Epithelial cell of prostate (primary cell): ENCODE measurements around the gene MAP2K5.

Source experiments
- DNase-seq: peaks from one replicate; pipeline ENCODE4 v3.0.0-alpha.2; 2011; ENCODE audit warnings: low read depth, low spot score
- H3K27ac ChIP-seq: fragments of 450-650 bp; 2 replicates; pipeline ENCODE4 v1.5.1; 2017; ENCODE audit warnings: mild to moderate bottlenecking

MAP2K5 gene

GRCh38 chr15:67556976-67557570 lies 14.6 kb downstream of the MAP2K5 start:
- no peak for DNase-seq
- H3K27ac ChIP-seq: no peak overlapping the region

DNA sequence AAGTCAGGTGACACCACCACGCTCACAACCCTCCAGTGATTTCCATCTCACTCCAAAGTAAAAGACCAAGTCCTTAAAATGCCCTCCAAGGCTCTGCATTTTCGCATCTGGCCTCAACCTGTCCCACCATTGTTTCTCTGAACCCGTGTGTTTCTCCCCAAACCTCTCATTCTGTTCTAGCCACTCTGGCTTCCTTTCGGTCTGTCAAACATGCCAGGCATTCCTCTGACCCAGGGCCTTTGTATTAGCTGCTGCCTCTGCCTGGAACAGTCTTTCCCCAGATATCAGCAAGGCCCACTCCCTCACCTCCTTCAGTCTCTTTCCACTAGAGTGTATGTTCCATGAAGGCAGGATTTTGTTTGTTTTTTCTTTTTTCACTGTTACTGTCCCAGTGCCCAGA lies 16.0 kb downstream of the MAP2K5 start:
- H3K27ac ChIP-seq: no peak overlapping the region
- DNase-seq: no peak

- H3K27ac ChIP-seq: no peak overlapping the region
- no peak for DNase-seq
These were observed 16.7 kb downstream of the MAP2K5 start for GRCh38 chr15:67559158-67559557.

DNA sequence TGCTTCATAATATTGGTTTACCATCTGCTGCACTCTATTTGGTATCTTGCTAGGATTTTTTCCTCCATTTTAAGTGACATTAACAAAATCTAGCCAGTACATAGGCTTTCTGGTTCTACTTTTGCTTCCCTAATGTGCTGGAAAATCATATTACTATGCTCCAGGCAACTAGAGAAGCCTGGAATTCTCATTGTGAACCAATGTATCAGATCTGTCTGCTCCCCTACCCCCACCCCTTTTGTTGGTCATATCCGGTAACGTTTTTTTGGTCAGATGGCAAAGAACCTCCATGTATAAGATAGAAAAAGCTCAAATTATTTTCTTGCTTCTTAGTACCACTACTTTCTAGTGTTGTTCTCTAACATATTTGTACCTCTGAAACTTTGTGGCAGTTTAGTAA lies 17.1 kb downstream of the MAP2K5 start:
- no peak overlapping the region for H3K27ac ChIP-seq
- no peak for DNase-seq

DNA sequence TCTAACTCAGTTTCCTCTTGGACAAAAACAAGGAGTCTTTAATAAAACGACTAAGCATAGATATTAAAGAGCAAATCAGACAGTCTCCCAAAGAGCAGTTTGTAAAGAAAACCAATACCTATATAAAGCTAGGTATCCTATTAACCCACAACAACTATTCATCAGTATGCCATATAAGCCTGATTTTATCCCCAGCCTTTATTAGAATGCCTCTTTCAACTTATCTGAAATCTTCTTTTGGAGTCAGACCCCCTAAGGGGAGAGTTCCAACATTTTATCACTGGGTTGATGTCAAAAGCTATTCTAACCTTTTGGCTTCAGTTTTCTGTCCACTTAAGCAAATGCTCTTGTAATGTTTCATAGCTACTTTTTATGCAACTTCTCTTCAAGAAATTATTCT lies 17.8 kb downstream of the MAP2K5 start:
- no peak overlapping the region for H3K27ac ChIP-seq
- DNase-seq: no peak

GRCh38 chr15:67563092-67563491 lies 20.6 kb downstream of the MAP2K5 start:
- DNase-seq: no peak
- no peak overlapping the region for H3K27ac ChIP-seq

- no peak for DNase-seq
- H3K27ac ChIP-seq: no peak overlapping the region
These were observed 21.8 kb downstream of the MAP2K5 start for GRCh38 chr15:67564021-67564967.

GRCh38 chr15:67564968-67565345 lies 22.5 kb downstream of the MAP2K5 start:
- no peak for DNase-seq
- H3K27ac ChIP-seq: no peak overlapping the region

- DNase-seq: no peak
- no peak overlapping the region for H3K27ac ChIP-seq
These were observed 27.2 kb downstream of the MAP2K5 start for GRCh38 chr15:67569668-67570067.

DNA sequence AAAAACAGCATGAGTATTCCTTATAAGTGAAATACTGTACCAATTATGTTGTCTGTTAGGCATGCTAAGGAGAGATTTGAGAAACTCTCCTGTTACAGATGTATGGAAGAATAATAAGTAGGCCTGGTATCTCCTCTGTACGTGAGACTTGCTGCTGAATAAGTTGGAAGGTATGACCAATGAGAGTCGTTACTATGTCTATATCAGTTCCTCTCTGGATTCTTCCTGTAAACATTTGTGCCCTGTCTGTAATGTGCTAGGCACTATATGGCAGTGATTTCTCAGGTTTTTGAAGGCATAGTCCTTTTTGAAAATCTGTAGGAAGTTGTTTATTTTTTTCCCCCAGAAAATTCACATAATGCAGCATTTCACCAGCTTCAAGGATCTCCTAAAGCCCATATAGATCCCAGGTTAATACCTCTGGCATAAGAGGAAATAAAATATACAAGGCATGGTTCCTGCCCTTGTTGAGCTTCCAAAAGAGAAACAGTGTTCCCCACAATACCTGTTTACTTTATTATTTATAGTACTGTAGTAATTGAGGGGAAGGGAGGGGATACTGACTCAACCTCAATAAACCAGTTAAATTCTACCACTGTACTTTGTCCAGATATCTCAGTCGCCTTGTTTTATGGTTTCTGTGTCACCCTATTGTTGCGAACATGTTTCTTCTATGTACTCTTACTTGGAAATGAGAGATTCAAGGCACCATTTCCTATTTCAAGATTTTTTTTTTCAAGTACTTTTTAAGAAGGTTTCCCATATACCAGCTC lies 28.6 kb downstream of the MAP2K5 start:
- no peak for DNase-seq
- no peak overlapping the region for H3K27ac ChIP-seq

GRCh38 chr15:67571648-67572415 lies 29.3 kb downstream of the MAP2K5 start:
- H3K27ac ChIP-seq: no peak overlapping the region
- DNase-seq: no peak

GRCh38 chr15:67573194-67573593 lies 30.7 kb downstream of the MAP2K5 start:
- no peak for DNase-seq

GRCh38 chr15:67575039-67575502 lies 32.6 kb downstream of the MAP2K5 start:
- no peak overlapping the region for H3K27ac ChIP-seq
- no peak for DNase-seq

More at GRCh38 chr15:67573194-67573593, 30.7 kb downstream of the MAP2K5 start:
- H3K27ac ChIP-seq: no peak overlapping the region

DNA sequence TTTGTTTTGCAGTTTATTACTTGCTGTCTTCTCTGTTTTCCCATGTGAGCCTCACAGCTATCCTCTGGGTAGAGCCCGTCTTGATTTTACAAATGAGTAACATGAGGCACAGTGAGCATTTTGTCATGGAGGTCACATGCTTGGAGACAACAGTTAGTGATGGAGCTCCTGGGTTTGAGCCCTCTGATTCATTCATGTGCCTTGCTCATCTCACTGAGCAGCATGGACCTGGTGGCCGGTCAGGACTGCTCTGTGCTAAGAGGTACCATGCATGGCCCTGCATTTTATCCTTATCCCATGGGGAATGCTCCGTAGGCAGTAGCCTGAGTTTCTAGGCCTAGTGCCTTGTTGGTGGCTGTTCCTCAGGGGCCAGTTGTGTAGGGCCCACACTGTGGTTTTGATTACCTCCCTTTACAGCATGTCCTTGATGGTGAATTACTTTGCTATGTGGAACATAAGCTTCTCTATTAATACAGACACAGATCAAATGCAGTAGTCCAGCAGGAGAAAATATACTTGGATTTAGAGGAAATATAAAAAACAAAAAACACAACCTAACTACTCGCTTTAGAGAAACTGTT lies 35.6 kb downstream of the MAP2K5 start:
- no peak for DNase-seq
- no peak overlapping the region for H3K27ac ChIP-seq

- no peak for DNase-seq
- H3K27ac ChIP-seq: no peak overlapping the region
These were observed 36.7 kb downstream of the MAP2K5 start for GRCh38 chr15:67579164-67579563.

DNA sequence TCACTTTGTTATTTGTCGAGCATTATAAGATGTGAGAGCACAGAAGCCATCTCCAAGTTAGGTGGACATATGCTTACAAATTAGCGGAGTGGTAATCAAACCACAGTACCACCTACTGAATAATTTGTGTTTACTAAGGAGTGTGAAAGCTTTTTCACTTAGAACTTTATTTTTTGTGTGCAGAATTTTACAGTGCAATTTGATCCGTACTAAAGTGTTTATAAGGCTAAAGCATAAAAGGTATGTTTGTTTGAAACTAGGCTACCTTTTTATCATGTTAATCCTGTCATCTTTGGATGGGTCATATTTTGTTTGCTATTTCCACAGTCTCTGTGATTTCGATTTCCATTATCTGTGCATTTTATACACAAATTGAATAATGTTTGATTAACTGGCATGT lies 37.5 kb downstream of the MAP2K5 start:
- H3K27ac ChIP-seq: no peak overlapping the region

DNA sequence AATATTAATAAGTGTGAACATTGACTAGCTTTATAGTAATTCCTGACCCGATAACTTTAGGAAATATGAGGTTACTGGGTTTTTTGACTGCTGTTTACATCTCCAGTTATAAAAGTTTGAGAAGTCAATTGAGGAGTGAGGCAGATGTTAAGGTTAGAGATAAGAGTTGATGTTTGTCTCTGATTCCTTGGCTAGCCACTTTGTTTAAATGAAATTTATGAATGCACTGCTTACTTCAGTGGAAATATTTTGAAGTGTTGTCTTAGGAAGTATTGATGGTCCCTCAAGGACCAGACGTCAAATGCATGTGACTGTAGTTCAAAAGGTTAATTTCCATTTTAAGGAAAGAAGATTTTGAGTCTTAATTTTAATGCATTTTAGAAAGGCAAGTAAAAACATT lies 41.7 kb downstream of the MAP2K5 start:
- DNase-seq: no peak

More for the DNA sequence above, 37.5 kb downstream of the MAP2K5 start:
- DNase-seq: no peak

GRCh38 chr15:67585681-67586080 lies 43.2 kb downstream of the MAP2K5 start:
- H3K27ac ChIP-seq: no peak overlapping the region
- no peak for DNase-seq

More for the DNA sequence above, 41.7 kb downstream of the MAP2K5 start:
- no peak overlapping the region for H3K27ac ChIP-seq

DNA sequence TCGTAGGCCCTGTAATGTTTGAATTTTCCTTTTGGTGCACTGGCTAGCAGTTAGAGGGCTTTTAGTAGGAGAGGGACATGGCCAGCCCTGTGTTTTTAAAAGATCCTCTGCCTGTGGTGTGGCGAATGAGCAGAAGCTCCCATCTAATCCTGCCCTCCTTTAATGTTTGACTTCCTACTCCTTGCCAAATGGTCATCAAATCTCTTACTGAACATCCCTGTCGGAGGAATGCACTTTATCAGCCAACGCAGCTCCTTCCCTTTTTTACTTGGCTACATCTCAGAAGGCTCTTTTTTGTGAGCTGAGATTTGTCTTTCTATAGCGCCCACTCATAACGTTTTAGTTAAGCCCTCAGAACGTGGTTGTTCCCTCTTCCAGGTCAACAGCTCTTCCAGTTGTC lies 44.8 kb downstream of the MAP2K5 start:
- no peak overlapping the region for H3K27ac ChIP-seq
- no peak for DNase-seq

- DNase-seq: no peak
- no peak overlapping the region for H3K27ac ChIP-seq
These were observed 45.3 kb downstream of the MAP2K5 start for GRCh38 chr15:67587754-67588153.
